B cell (primary cell): ENCODE measurements around the gene NMT1. TPM values are rescaled to one million over a fixed set of nuclear protein-coding genes. Genes with fewer than 3 reads are reported as not detected.

Experiments used
- ATAC-seq: fragments of 200-7000 bp; cut with Tn5 transposase; one replicate; pipeline ENCODE4 v1.10.0; 2021; ENCODE audit warnings: low read depth, mild to moderate bottlenecking, moderate number of reproducible peaks, moderate library complexity
- CTCF ChIA-PET: fragments of 350-600 bp; sonication (Branson Sonifier 250); formaldehyde crosslinking; loops from one replicate; lab custom pipeline; 2021; ENCODE audit warnings: antibody characterized with exemption, inconsistent platforms; lab: Charles Lee
- POLR2A ChIA-PET: fragments of 350-600 bp; sonication (Branson Sonifier 250); formaldehyde crosslinking; loops from one replicate; lab custom pipeline; 2021; ENCODE audit warnings: antibody characterized with exemption; lab: Charles Lee
- DNase-seq: peaks from one replicate; pipeline ENCODE4 v3.0.0; 2013
- H2AFZ ChIP-seq: 2 replicates; pipeline ENCODE4 v1.6.1; 2012; ENCODE audit warnings: mild to moderate bottlenecking, low read depth, low read length; ENCODE audit not compliant: insufficient read depth, poor library complexity, severe bottlenecking
- H3K27ac ChIP-seq, 2 donors: 1 replicate in 1 of 2; 2 replicates in 1 of 2; pipeline ENCODE4 v1.5.1; 2012 to 2013; ENCODE audit warnings: low read length in 2 of 2, mild to moderate bottlenecking in 2 of 2, moderate library complexity in 1 of 2
- H3K27me3 ChIP-seq, 4 experiments: fragments of 200-600 bp in 1 of 4; sonication (generic) in 1 of 4; replicated peaks in 1 of 4; 1 replicate in 2 of 4; 2 replicates in 2 of 4; pipeline versions ENCODE4 v1.6.1 to v1.7.0; 2013 to 2016; ENCODE audit warnings: low read length in 3 of 4, mild to moderate bottlenecking in 2 of 4, mixed read lengths in 1 of 4, moderate library complexity in 1 of 4; ENCODE audit not compliant: insufficient read depth in 4 of 4, control insufficient read depth in 3 of 4; ENCODE audit errors: control extremely low read depth in 1 of 4
- H3K36me3 ChIP-seq, 2 experiments: replicated peaks in 1 of 2; 1 replicate in 1 of 2; 2 replicates in 1 of 2; pipeline versions ENCODE4 v1.6.1 to v1.7.1; 2013; ENCODE audit warnings: low read length in 1 of 2; ENCODE audit not compliant: insufficient read depth in 2 of 2, control insufficient read depth in 1 of 2; ENCODE audit errors: control extremely low read depth in 1 of 2, extremely low read depth in 1 of 2
- H3K4me1 ChIP-seq, 2 donors: fragments of 200-600 bp in 1 of 2; sonication (generic) in 1 of 2; 1 replicate in 1 of 2; 2 replicates in 1 of 2; pipeline versions ENCODE4 v1.5.1 to v1.6.1; 2013 to 2017; ENCODE audit warnings: low read length in 2 of 2; ENCODE audit not compliant: control insufficient read depth in 2 of 2, insufficient read depth in 2 of 2
- H3K4me2 ChIP-seq: replicated peaks from 2 replicates; pipeline ENCODE3; 2012; ENCODE audit warnings: mild to moderate bottlenecking, low read depth, low read length; ENCODE audit not compliant: poor library complexity, severe bottlenecking
- H3K4me3 ChIP-seq, 5 experiments: fragments of 200-600 bp in 1 of 5; sonication (generic) in 1 of 5; 1 replicate in 3 of 5; 2 replicates in 2 of 5; pipeline versions ENCODE4 v1.5.1 to v1.7.0; 2011 to 2016; ENCODE audit warnings: low read length in 4 of 5, mild to moderate bottlenecking in 4 of 5, low read depth in 2 of 5, control low read depth in 1 of 5, moderate library complexity in 1 of 5; ENCODE audit not compliant: insufficient read depth in 1 of 5; ENCODE audit errors: control extremely low read depth in 1 of 5, extremely low read depth in 1 of 5
- H3K79me2 ChIP-seq: fragments of 200-600 bp; sonication (generic); one replicate; pipeline ENCODE4 v1.6.0; 2016; ENCODE audit warnings: low read length; ENCODE audit not compliant: control insufficient read depth, insufficient read depth
- H3K9ac ChIP-seq: fragments of 200-600 bp; sonication (generic); 2 replicates; pipeline ENCODE4 v1.6.1; 2017; ENCODE audit warnings: mild to moderate bottlenecking, low read length, moderate library complexity
- H3K9me3 ChIP-seq, 3 donors: one replicate each; pipeline versions ENCODE4 v1.6.1 to v1.7.1; 2013; ENCODE audit warnings: low read length in 2 of 3; ENCODE audit not compliant: control insufficient read depth in 2 of 3, insufficient read depth in 1 of 3; ENCODE audit errors: control extremely low read depth in 1 of 3
- H4K20me1 ChIP-seq: 2 replicates; pipeline ENCODE4 v1.6.0; 2012; ENCODE audit warnings: mild to moderate bottlenecking, low read length; ENCODE audit not compliant: insufficient read depth, control insufficient read depth, poor library complexity, severe bottlenecking
- H3K27ac Mint-ChIP-seq: one replicate; pipeline ENCODE4 v1.8.0; 2021; ENCODE audit warnings: mixed read lengths
- H3K27me3 Mint-ChIP-seq: one replicate; pipeline ENCODE4 v1.8.0; 2021; ENCODE audit warnings: mixed read lengths
- H3K4me1 Mint-ChIP-seq: one replicate; pipeline ENCODE4 v1.8.0; 2021; ENCODE audit warnings: mixed read lengths
- H3K4me3 Mint-ChIP-seq: one replicate; pipeline ENCODE4 v1.8.0; 2021; ENCODE audit warnings: mixed read lengths
- H3K9me3 Mint-ChIP-seq: one replicate; pipeline ENCODE4 v1.8.0; 2022; ENCODE audit warnings: mixed read lengths; ENCODE audit not compliant: insufficient read depth
- CTCF ChIP-seq: fragments of 200-600 bp; IDR thresholded peaks from one replicate; pipeline ENCODE4 v1.8.0; 2022; ENCODE audit warnings: antibody characterized with exemption, mild to moderate bottlenecking
- EZH2 ChIP-seq: IDR thresholded peaks from 2 replicates; pipeline ENCODE4 v1.6.1; 2012; ENCODE audit warnings: borderline replicate concordance, low read depth, mild to moderate bottlenecking, moderate library complexity, low read length; ENCODE audit not compliant: insufficient read depth, poor library complexity, severe bottlenecking
- whole genome bisulfite sequencing: methylation state at CpG from one replicate; pipeline ENCODE4 v1.1.5; 2013; ENCODE audit warnings: missing lambda C conversion rate; ENCODE audit not compliant: insufficient coverage; 5-methylcytosine and 5-hydroxymethylcytosine counted together
- intact Hi-C: fragments of 100-400 bp; cut with micrococcal nuclease; formaldehyde crosslinking; loops from one replicate; pipeline ENCODE4 v1.10.0; 2022
- polyA plus RNA-seq: library from polyadenylated mRNA; depleted of rRNA; stranded (reverse); fragments of >200 nt; gene quantifications from 2 replicates; pipeline ENCODE4 v1.2.3, GENCODE V29; 2012
- total RNA-seq, 2 donors: library from RNA; stranded (reverse); fragments of 120-200 nt in 1 of 2; gene quantifications; 1 replicate in 1 of 2; 2 replicates in 1 of 2; pipeline versions ENCODE4 v1.2.3 to v1.2.4, GENCODE V29; 2013 to 2022

NMT1 gene
- total and polyA plus RNA-seq, 2 donors (not counting 1 experiment from before 2014, with no cell fraction given) = 30.1 to 134 TPM

- DNase-seq (peak; percentile 83), ATAC-seq (peak; percentile 29)
- Histone ChIP-seq H3K36me3 (no peaks in the 10 kb centered on the region), H3K27me3 (no peaks in the 10 kb centered on the region), H3K4me2 (peak overlapping the region; percentile 93), H2AFZ (peak overlapping the region; percentile 65), H3K9ac (peak overlapping the region; percentile 78), H3K9me3 (peaks cover 0 to 3% (median 0%) of the 10 kb centered on the region in 3 donors), H4K20me1 (peaks cover 23% of the 10 kb centered on the region), H3K79me2 (peaks cover 51% of the 10 kb centered on the region), H3K4me1 (peaks cover 35 to 59% of the 10 kb centered on the region in 2 donors), H3K4me3 (peak overlapping the region; percentile 69 to 96 (median 85)), H3K27ac (peak overlapping the region; percentile 47 to 52)
- Mint-ChIP-seq H3K9me3 (no peaks in the 10 kb centered on the region), H3K4me1 (peaks cover 53% of the 10 kb centered on the region), H3K27ac (peak overlapping the region; percentile 99), H3K4me3 (peak overlapping the region; percentile 91), H3K27me3 (no peaks in the 10 kb centered on the region)
- ChIA-PET CTCF (interaction anchor here (0.6 to 7.5 kb wide), 24 partner anchors 9 to 246 kb away, joined by 3 to 242 read pairs (median 4); partner anchors contain the start of genes ACBD4, FMNL1, HEXIM2 and MAP3K14), POLR2A (interaction anchor here (0.6 to 6.6 kb wide), 15 partner anchors 11 to 1788 kb away, joined by 3 to 246 read pairs (median 7); partner anchors contain the start of genes ACBD4, FMNL1 and HEXIM2)
- under 1% methylated on average over 28 of the region's 32 CpGs for WGBS
- TF ChIP-seq CTCF (peak; percentile 78), EZH2 (no peak)
- intact Hi-C loops = loop anchor here (1.0 to 5.0 kb wide), 5 partner anchors 24 to 1142 kb away; no protein-coding TSS in a partner anchor
Observed at GRCh38 chr17:45149037-45149668, 88.0 kb downstream of the NMT1 start.
